ENCODE results near the gene WDR46. TPM values are rescaled to one million over a fixed set of nuclear protein-coding genes. Genes with fewer than 3 reads are reported as not detected.
"Not testable (repeated sequence)": the region's sequence is repeated elsewhere in the genome, so short reads cannot be mapped to it uniquely, and the experiment has no call there.

The WDR46 gene
- total RNA-seq, 1 donor from 2014 or later: 91.0 TPM

- no peak for DNase-seq (ENCODE audit: extremely low read depth, low read depth, low spot score)
Observed at GRCh38 chr6:33271117-33271467, 17.9 kb downstream of the WDR46 start.

- no peak for DNase-seq (ENCODE audit: extremely low read depth, low read depth, low spot score)
Observed at GRCh38 chr6:33264015-33264414, 25.0 kb downstream of the WDR46 start.

GRCh38 chr6:33262490-33262889 is 26.5 kb downstream of the WDR46 start:
- not testable (repeated sequence) for DNase-seq (ENCODE audit: extremely low read depth, low read depth, low spot score)

- DNase-seq (ENCODE audit: extremely low read depth, low read depth, low spot score): no peak
Observed at GRCh38 chr6:33259032-33259431, 30.0 kb downstream of the WDR46 start.

- no peak for DNase-seq (ENCODE audit: extremely low read depth, low read depth, low spot score)
Observed at GRCh38 chr6:33254591-33254990, 34.4 kb downstream of the WDR46 start.

GRCh38 chr6:33252759-33253158 is 36.3 kb downstream of the WDR46 start:
- DNase-seq (ENCODE audit: extremely low read depth, low read depth, low spot score): no peak

- no peak for DNase-seq (ENCODE audit: extremely low read depth, low read depth, low spot score)
Observed at GRCh38 chr6:33251395-33252012, 37.5 kb downstream of the WDR46 start.

GRCh38 chr6:33250731-33251130 is 38.3 kb downstream of the WDR46 start:
- DNase-seq (ENCODE audit: extremely low read depth, low read depth, low spot score): no peak

- DNase-seq (ENCODE audit: extremely low read depth, low read depth, low spot score): no peak
Observed at GRCh38 chr6:33249732-33250630, 39.1 kb downstream of the WDR46 start.

- peak; percentile 97 for DNase-seq (ENCODE audit: extremely low read depth, low read depth, low spot score)
Observed at GRCh38 chr6:33248932-33249731, 39.9 kb downstream of the WDR46 start.

GRCh38 chr6:33248643-33248931 is 40.5 kb downstream of the WDR46 start:
- DNase-seq (ENCODE audit: extremely low read depth, low read depth, low spot score): no peak

GRCh38 chr6:33247977-33248642 is 40.9 kb downstream of the WDR46 start:
- DNase-seq (ENCODE audit: extremely low read depth, low read depth, low spot score): peak; percentile 48

GRCh38 chr6:33243476-33243875 is 45.6 kb downstream of the WDR46 start:
- DNase-seq (ENCODE audit: extremely low read depth, low read depth, low spot score): no peak

GRCh38 chr6:33241968-33242367 is 47.1 kb downstream of the WDR46 start:
- DNase-seq (ENCODE audit: extremely low read depth, low read depth, low spot score): no peak

GRCh38 chr6:33237741-33238140 is 51.3 kb downstream of the WDR46 start:
- DNase-seq (ENCODE audit: extremely low read depth, low read depth, low spot score): no peak

- DNase-seq (ENCODE audit: extremely low read depth, low read depth, low spot score): no peak
Observed at GRCh38 chr6:33236852-33237251, 52.2 kb downstream of the WDR46 start.

- DNase-seq (ENCODE audit: extremely low read depth, low read depth, low spot score): no peak
Observed at GRCh38 chr6:33236328-33236727, 52.7 kb downstream of the WDR46 start.

- no peak for DNase-seq (ENCODE audit: extremely low read depth, low read depth, low spot score)
Observed at GRCh38 chr6:33235221-33235634, 53.8 kb downstream of the WDR46 start.
